Posterior cingulate gyrus (tissue), 11 donors: Measurements from ENCODE around the gene GLUD1.
"Not testable (repeated sequence)": the region's sequence is repeated elsewhere in the genome, so short reads cannot be mapped to it uniquely, and the experiment has no call there.

Experiments
- DNase-seq, 10 donors: peaks; one replicate each; pipeline versions ENCODE4 v3.0.0 to v3.0.0-alpha.2; 2020 to 2021; ENCODE audit warnings: mixed read lengths in 3 of 10
- intact Hi-C: fragments of 100-400 bp; cut with DNase I; formaldehyde crosslinking; loops from one replicate; pipeline ENCODE4 v1.15.1; 2023

GLUD1 gene

GRCh38 chr10:87053577-87054181, 41.0 kb downstream of the GLUD1 start:
- peak in 2 of 10 donors; percentile 38 to 43 for DNase-seq
- intact Hi-C loops, result loop anchor here (2.0 kb wide), 1 partner anchor 41 kb away; the partner anchor contains the start of genes GLUD1 and SHLD2

DNA sequence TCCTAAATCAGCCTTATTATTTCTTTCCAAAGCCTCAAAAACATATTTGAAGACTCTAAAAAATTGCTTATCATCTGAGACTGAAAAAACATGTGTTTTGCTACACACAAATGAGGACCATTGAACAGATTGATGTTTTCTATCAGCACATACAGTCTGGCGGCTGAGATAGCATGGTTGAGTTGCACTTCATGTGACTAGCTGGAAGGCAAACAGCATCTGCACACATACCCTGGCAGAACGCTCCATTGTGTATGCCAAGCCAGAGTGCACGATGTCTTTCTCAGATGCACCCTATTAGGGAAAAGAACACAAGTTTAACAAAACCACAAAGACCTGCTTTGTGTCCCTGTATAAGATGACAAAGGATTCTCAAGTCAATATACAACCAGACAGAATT, 41.5 kb downstream of the GLUD1 start:
- DNase-seq, result peak in 7 of 10 donors; percentile 27 to 91 (median 57)
- intact Hi-C loops, result loop anchor here (2.0 kb wide), 1 partner anchor 42 kb away; the partner anchor contains the start of genes GLUD1 and SHLD2

GRCh38 chr10:87045434-87045938, 49.2 kb downstream of the GLUD1 start:
- intact Hi-C loops, result no loop called here
- no peak for DNase-seq

- intact Hi-C loops, DNase-seq: not testable (repeated sequence)
These were observed 51.1 kb downstream of the GLUD1 start for GRCh38 chr10:87043579-87043978.

- no peak for DNase-seq
- intact Hi-C loops, result no loop called here
These were observed 55.9 kb downstream of the GLUD1 start for GRCh38 chr10:87038786-87039185.

DNA sequence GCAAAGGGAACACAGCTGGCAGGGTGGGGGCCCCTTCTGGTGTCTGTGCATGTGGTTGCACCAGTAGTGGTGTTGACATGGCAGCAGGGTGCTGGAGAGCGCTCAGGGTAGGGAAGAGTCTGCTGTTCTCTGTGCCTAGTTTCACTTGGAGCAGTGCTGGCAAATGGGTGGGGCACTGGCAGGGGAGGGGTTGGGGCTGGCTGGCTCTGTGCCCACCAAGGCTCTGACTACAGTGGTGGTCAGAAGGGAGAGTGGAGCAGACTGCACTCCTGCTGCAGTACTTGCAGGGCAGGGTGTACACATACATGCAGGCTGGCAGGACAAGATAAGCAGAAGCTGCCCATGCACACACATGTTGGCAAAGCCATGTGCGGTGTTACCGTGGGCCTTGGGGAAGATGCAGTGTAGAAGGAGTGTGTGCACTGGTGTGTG, 56.3 kb downstream of the GLUD1 start:
- intact Hi-C loops, result no loop called here
- no peak for DNase-seq

- intact Hi-C loops, result no loop called here
- no peak for DNase-seq
These were observed 58.0 kb downstream of the GLUD1 start for GRCh38 chr10:87036623-87037022.

DNA sequence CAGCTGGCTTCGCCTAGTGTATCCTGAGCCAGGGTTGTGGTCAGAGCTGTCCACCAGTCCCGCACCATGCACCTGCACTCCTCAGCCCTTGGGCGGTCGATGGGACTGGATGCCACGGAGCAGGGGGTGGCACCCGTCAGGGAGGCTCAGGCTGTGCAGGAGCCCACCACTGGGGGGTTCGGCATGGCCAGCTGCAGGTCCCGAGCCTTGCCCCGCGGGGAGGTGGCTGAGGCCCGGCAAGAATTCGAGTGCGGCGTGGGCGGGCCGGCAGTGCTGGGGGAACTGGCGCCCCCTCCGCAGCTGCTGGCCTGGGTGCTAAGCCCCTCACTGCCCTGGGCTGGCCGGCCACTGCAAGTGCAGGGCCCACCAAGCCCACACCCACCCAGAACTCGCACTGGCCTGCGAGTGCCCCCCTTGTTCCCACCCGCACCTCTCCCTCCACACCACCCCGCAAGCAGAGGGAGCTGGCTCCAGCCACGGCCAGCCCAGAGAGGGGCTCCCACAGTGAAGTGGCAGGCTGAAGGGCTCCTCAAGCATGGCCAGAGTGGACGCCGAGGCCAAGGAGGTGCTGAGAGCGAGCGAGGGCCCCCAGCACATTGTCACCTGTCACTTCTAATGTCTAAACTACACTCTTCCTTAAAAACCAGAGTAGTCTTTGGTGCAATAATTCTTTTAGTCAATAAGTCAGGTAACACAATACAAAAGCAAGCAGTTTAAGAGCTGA, 63.6 kb downstream of the GLUD1 start:
- intact Hi-C loops, result no loop called here
- DNase-seq, result peak in 1 of 10 donors; percentile 69

GRCh38 chr10:87030419-87030818, 64.2 kb downstream of the GLUD1 start:
- DNase-seq, intact Hi-C loops: not testable (repeated sequence)

- DNase-seq, intact Hi-C loops: not testable (repeated sequence)
These were observed 67.7 kb downstream of the GLUD1 start for GRCh38 chr10:87026747-87027508.

DNA sequence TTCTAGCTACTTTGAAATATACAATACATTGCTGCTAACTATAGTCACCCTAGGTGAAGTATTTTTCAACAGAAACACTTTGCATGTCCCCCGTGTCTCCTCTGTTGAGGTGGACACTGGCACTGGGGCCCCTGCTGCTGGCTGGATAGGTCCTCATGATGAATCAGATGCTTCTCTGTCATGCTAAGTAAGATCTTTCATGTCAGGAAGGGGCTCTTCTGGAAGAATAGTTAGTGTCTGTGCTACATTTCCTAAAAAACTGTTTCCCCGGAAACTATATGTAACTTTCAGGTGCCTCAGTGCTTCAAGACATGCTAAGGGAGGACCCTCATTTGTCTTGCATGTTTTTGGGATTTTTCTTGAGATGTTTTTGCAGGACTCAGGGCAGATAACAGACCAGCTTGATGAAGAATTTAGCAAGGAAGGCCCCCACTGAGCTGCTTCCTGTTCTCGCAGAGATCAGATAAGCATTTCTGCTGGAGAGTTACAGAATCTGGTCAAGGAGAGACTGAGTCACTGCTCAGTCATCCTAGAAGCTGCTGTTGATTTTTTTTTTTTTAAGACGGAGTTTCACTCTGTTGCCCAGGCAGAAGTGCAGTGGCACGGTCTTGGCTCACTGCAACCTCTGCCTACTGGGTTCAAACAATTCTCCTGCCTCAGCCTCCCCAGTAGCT, 69.2 kb downstream of the GLUD1 start:
- intact Hi-C loops, DNase-seq: not testable (repeated sequence)

DNA sequence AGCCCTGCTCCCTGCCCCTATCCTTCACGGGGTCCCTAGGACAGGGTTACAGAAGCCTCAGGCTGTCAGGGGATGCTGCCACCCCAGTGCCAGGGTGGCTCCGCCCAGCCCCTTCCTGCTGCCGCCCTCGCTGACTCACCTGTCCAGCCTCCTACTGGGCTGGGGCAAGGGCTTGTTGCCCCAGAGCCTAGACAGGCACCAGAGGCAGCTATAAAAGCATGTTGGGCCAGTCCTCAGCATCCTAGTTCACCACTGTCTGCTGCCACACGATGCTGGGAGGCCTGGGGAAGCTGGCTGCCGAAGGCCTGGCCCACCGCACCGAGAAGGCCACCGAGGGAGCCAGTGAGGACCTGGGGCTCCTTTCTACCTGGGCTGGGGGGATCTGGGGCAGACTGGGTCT, 74.6 kb downstream of the GLUD1 start, which contains the start of gene FAM25A:
FAM25A (plus strand) TSS at position 239 of the 400 bp plus-strand sequence; CDS start at position 270, 31 bp downstream.
- intact Hi-C loops, DNase-seq: not testable (repeated sequence)

- DNase-seq, intact Hi-C loops: not testable (repeated sequence)
These were observed 75.1 kb downstream of the GLUD1 start for GRCh38 chr10:87019504-87019903.

GRCh38 chr10:87019066-87019465, 75.6 kb downstream of the GLUD1 start:
- DNase-seq, intact Hi-C loops: not testable (repeated sequence)

DNA sequence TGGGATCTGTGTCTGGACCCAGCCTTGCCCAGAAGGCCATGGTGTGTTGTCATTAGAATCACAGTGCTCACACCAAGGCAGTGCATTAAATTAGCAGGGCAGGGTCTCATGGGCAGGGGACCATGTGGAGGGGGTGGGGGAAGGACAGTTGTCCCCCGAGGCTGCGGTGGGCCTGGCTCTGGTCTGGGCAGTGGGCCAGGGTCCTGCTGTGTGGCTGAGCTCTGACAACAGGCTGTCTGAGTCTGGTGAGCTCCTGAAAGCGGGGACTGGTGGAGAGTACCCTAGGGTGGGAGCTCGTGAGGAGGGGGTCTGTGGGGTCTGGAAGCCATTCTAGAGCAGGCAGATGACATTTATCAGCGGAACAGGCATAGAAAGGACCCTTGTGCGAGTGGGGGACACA, 76.5 kb downstream of the GLUD1 start:
- peak in 1 of 10 donors; percentile 52 for DNase-seq
- intact Hi-C loops, result not testable (repeated sequence)

DNA sequence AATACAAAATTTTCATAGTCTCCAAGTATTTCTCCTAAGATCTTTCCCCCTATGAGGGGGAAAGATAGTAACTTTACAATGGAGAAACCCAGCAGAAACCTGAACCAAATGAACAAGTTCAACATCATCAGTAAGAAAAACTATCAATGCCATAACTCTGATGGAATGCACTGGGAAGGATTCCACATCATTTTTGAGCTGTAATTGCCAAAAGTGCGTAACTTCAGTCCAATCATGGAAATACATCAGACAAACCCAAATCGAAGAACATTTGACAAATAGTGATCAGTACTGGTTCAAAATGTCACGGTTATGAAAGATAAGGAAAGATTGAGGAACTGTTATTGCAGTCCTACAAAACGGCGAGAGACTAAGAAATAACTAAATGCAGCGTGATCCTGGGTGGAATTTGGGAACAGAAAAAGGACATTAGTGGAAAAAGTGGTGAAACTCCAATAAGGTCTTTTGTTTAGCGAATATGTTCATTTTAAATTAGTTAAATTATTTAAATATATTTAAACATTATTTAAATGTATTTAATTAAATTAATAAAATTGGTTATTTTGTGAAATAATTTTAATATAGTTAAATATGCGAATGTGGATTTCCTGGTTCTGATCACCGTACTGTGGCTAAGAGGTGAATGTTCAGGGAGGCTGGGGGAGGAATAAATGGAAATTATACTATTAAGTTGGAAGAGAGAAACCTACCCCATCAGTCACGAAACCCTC, 79.5 kb downstream of the GLUD1 start:
- intact Hi-C loops, DNase-seq: not testable (repeated sequence)

GRCh38 chr10:87013528-87013927, 81.1 kb downstream of the GLUD1 start:
- DNase-seq, intact Hi-C loops: not testable (repeated sequence)

- DNase-seq, intact Hi-C loops: not testable (repeated sequence)
These were observed 85.4 kb downstream of the GLUD1 start for GRCh38 chr10:87009134-87009696.

DNA sequence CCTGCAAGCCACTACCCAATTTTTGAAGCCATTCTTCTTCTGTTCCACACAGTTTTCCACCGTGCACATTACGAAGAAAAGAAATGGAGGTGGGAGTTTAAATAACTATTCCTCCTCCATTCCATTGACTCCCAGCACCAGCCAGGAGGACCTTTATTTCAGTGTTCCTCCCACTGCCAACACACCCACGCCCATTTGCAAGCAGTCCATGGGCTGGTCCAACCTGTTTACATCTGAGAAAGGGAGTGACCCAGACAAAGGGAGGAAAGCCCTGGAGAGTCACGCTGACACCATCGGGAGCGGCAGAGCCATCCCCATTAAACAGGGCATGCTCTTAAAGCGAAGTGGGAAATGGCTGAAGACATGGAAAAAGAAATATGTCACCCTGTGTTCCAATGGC, 86.3 kb downstream of the GLUD1 start:
- intact Hi-C loops, DNase-seq: not testable (repeated sequence)
